ENCODE data around the gene GALNT9. TPM values are rescaled to one million over a fixed set of nuclear protein-coding genes. Genes with fewer than 3 reads are reported as not detected.

The GALNT9 gene
- total RNA-seq, 1 donor from 2014 or later: not detected

DNA sequence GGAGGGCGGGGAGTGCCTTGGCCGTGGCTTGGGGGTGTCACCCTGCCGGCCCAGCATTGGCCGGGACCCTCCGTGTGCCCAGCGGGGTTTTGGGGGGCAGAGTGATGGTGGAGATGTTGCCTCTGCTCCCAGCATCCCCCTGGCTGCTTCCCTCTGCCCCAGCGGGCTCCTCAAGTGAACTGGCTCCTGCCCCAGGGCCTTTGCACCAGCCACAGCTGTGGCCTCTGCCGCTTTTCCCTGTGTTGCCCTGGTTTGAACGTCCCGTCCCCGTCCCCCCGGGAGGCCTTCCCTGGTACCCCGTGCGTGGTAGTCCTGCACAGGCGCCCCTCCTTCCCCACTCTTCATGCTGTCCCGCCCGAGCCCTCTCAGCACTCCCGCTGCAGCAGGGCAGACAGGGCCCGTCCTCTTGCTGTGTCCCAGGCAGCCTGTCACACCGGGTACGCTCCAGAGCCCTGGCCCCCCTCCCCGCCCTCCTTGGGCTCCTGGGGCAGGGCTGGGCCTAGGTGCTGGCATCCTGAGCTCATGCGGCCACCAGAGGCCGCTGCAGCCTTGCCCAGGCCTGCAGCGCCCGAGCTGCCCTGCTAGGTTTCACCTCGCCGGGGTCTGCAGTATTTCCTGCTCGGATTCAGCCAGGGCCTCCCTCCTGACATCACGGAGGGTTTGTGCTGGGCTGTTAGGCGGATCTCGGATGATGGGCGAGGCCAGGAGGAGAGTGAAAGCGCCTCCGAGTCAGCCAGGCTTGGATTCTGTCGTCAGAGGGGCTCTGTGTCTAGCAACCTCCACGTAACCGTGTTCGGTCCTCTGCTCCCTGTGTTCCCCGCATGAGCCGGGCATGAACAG lies 175.7 kb downstream of the GALNT9 start:
- no peak overlapping the region for H3K27ac ChIP-seq (replicated peaks)
- intact Hi-C loops (cut with micrococcal nuclease): no loop called here
- peaks cover 13% of the 10 kb centered on the region for H3K36me3 ChIP-seq
- peaks cover 10% of the 10 kb centered on the region for H3K4me1 ChIP-seq
- H3K9me3 ChIP-seq (replicated peaks): no peaks in the 10 kb centered on the region
- TF ChIP-seq CTCF (IDR thresholded peaks at IDR 0.05; ENCODE audit: borderline replicate concordance): peak; percentile 94
- H3K4me3 ChIP-seq: peak overlapping the region; percentile 56
- peak; percentile 62 for DNase-seq
- H3K27me3 ChIP-seq (ENCODE audit: low read depth): peaks cover under 1% of the 10 kb centered on the region

GRCh38 chr12:132152953-132153352 lies 176.4 kb downstream of the GALNT9 start:
- peak; percentile 9 for DNase-seq
- no peak overlapping the region for H3K27ac ChIP-seq (replicated peaks)
- peaks cover 13% of the 10 kb centered on the region for H3K36me3 ChIP-seq
- no peak for TF ChIP-seq CTCF (IDR thresholded peaks at IDR 0.05; ENCODE audit: borderline replicate concordance)
- intact Hi-C loops (cut with micrococcal nuclease): no loop called here
- H3K27me3 ChIP-seq (ENCODE audit: low read depth): no peaks in the 10 kb centered on the region
- peaks cover 10% of the 10 kb centered on the region for H3K4me1 ChIP-seq
- no peak overlapping the region for H3K4me3 ChIP-seq
- H3K9me3 ChIP-seq (replicated peaks): no peaks in the 10 kb centered on the region

- H3K27ac ChIP-seq (replicated peaks): no peak overlapping the region
- H3K9me3 ChIP-seq (replicated peaks): no peaks in the 10 kb centered on the region
- H3K4me1 ChIP-seq: peaks cover 10% of the 10 kb centered on the region
- H3K36me3 ChIP-seq: peaks cover 18% of the 10 kb centered on the region
- no peak for TF ChIP-seq CTCF (IDR thresholded peaks at IDR 0.05; ENCODE audit: borderline replicate concordance)
- H3K27me3 ChIP-seq (ENCODE audit: low read depth): no peaks in the 10 kb centered on the region
- peak; percentile 7 for DNase-seq
- H3K4me3 ChIP-seq: no peak overlapping the region
- intact Hi-C loops (cut with micrococcal nuclease): no loop called here
Measured at GRCh38 chr12:132152411-132152821, 177.0 kb downstream of the GALNT9 start.

DNA sequence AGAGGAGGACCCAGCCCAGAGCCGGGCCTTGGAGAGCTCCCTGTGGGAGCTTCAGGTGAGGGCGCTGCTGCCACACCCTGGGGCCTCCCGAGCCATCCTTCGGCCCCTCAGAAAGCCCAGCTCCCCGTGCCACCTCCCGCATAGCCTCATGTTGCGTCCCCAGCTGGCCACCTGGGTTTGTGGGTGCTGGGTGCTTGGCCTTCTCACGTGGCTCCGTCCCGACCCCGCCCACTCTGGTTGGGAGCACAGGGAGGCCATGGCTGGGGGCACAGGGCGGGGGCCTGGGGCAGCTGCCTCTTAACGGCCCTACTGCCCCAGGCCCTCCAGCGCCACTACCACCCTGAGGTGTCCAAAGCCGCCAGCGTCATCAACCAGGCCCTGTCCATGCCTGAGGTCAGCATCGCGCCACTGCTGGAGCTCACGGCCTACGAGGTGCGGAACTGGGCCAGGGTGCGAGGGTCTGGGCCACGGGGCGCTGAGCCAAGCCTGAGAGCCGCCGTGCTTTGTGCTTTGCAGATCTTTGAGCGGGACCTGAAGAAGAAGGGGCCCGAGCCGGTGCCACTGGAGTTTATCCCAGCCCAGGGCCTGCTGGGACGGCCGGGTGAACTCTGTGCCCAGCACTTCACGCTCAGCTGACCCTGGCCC lies 177.5 kb downstream of the GALNT9 start:
- H3K27ac ChIP-seq (replicated peaks): no peak overlapping the region
- intact Hi-C loops (cut with micrococcal nuclease): no loop called here

More for the DNA sequence above, 177.5 kb downstream of the GALNT9 start:
- H3K27me3 ChIP-seq (ENCODE audit: low read depth): no peaks in the 10 kb centered on the region
- H3K4me3 ChIP-seq: no peak overlapping the region
- no peaks in the 10 kb centered on the region for H3K9me3 ChIP-seq (replicated peaks)
- TF ChIP-seq CTCF (IDR thresholded peaks at IDR 0.05; ENCODE audit: borderline replicate concordance): no peak
- peaks cover 23% of the 10 kb centered on the region for H3K36me3 ChIP-seq
- peaks cover 10% of the 10 kb centered on the region for H3K4me1 ChIP-seq
- peak; percentile 16 for DNase-seq

All from left ventricle myocardium inferior (tissue), 1 donor.